Glomerular endothelial cell (primary cell): ENCODE measurements around the gene ACKR3. TPM values are rescaled to one million over a fixed set of nuclear protein-coding genes. Genes with fewer than 3 reads are reported as not detected.

Experiments
- DNase-seq: peaks from one replicate; pipeline ENCODE4 v3.0.0-alpha.2; 2011; ENCODE audit warnings: low read depth, low spot score; ENCODE audit errors: extremely low read depth
- total RNA-seq: library from RNA; depleted of rRNA; stranded (reverse); fragments of >200 nt; gene quantifications from 2 replicates; pipeline ENCODE4 v1.2.3, GENCODE V29; 2015

Gene ACKR3
- total RNA-seq, 1 donor from 2014 or later: 36.8 TPM

GRCh38 chr2:236627193-236627592 lies 57.6 kb downstream of the ACKR3 start:
- no peak for DNase-seq

- DNase-seq: no peak
These were observed 58.2 kb downstream of the ACKR3 start for GRCh38 chr2:236627841-236628240.

- no peak for DNase-seq
These were observed 58.8 kb downstream of the ACKR3 start for GRCh38 chr2:236628256-236628901.

- no peak for DNase-seq
These were observed 59.5 kb downstream of the ACKR3 start for GRCh38 chr2:236628981-236629605.

GRCh38 chr2:236629961-236630872 lies 60.6 kb downstream of the ACKR3 start:
- no peak for DNase-seq

GRCh38 chr2:236631281-236631855 lies 61.7 kb downstream of the ACKR3 start:
- DNase-seq: no peak

GRCh38 chr2:236631856-236632291 lies 62.2 kb downstream of the ACKR3 start:
- no peak for DNase-seq
